Mesothelial cell of epicardium (in vitro differentiated cells): ENCODE results near the gene ITIH5. TPM values are rescaled to one million over a fixed set of nuclear protein-coding genes. Genes with fewer than 3 reads are reported as not detected.

Source experiments
- DNase-seq, 2 experiments: peaks; one replicate each; pipeline ENCODE4 v3.0.0; 2021; ENCODE audit warnings: low spot score in 2 of 2; ENCODE audit not compliant: unreplicated experiment in 2 of 2
- H3K27ac Mint-ChIP-seq: 2 replicates; pipeline ENCODE4 v1.8.0; 2021; ENCODE audit warnings: mixed read lengths
- H3K27me3 Mint-ChIP-seq: 2 replicates; pipeline ENCODE4 v1.8.0; 2021; ENCODE audit warnings: low read depth, mixed read lengths
- H3K36me3 Mint-ChIP-seq: 2 replicates; pipeline ENCODE4 v1.8.0; 2021; ENCODE audit warnings: mixed read lengths
- H3K4me1 Mint-ChIP-seq: 2 replicates; pipeline ENCODE4 v1.8.0; 2021; ENCODE audit warnings: mixed read lengths
- H3K4me3 Mint-ChIP-seq: 2 replicates; pipeline ENCODE4 v1.8.0; 2021; ENCODE audit warnings: mild to moderate bottlenecking, moderate library complexity, mixed read lengths
- H3K9me3 Mint-ChIP-seq: 2 replicates; pipeline ENCODE4 v1.8.0; 2021; ENCODE audit warnings: mixed read lengths
- CTCF ChIP-seq: fragments of 200-600 bp; sonication (generic); IDR thresholded peaks from one replicate; pipeline ENCODE4 v1.5.0; 2021; ENCODE audit warnings: antibody characterized with exemption; ENCODE audit not compliant: unreplicated experiment
- total RNA-seq: library from RNA; stranded (reverse); gene quantifications from 3 replicates; pipeline ENCODE4 v1.2.1, GENCODE V29; 2021

Gene ITIH5
- total RNA-seq, 1 donor from 2014 or later = 21.0 TPM

- no peaks in the 10 kb centered on the region for H3K36me3 Mint-ChIP-seq
- H3K27me3 Mint-ChIP-seq = peaks cover 15% of the 10 kb centered on the region
- DNase-seq = no peak
- H3K4me1 Mint-ChIP-seq = no peaks in the 10 kb centered on the region
- H3K9me3 Mint-ChIP-seq = peaks cover 26% of the 10 kb centered on the region
- H3K27ac Mint-ChIP-seq = no peak overlapping the region
- H3K4me3 Mint-ChIP-seq = no peak overlapping the region
- no peak for TF ChIP-seq CTCF
Measured at GRCh38 chr10:7513936-7514335, 152.8 kb downstream of the ITIH5 start.

DNA sequence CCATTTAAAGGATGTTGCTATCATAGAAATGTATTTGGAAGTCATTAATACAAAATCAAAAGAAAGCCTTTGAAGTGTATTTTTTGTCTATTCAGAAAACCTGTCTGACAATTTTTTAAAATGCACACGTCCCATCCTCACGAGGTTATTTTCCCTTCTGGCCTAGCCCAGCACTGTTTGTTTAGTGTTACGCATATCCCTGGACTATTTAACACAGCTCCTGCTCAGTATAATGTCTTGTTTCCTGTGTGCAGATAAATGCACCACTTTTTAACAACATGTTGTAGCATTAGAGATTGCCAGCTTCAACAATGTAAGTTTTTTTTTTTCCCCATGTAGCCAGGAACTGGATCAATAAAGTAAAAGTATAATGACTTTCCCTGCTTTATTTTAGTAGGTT lies 153.3 kb downstream of the ITIH5 start:
- TF ChIP-seq CTCF = no peak
- DNase-seq = no peak
- Mint-ChIP-seq H3K27me3 (peaks cover 15% of the 10 kb centered on the region), H3K9me3 (peaks cover 26% of the 10 kb centered on the region), H3K27ac (no peak overlapping the region), H3K4me1 (no peaks in the 10 kb centered on the region), H3K4me3 (no peak overlapping the region), H3K36me3 (no peaks in the 10 kb centered on the region)

GRCh38 chr10:7512487-7512886 lies 154.3 kb downstream of the ITIH5 start:
- no peak for DNase-seq
- no peaks in the 10 kb centered on the region for H3K4me1 Mint-ChIP-seq
- peaks cover 15% of the 10 kb centered on the region for H3K27me3 Mint-ChIP-seq
- peaks cover 26% of the 10 kb centered on the region for H3K9me3 Mint-ChIP-seq
- H3K4me3 Mint-ChIP-seq = no peak overlapping the region
- no peaks in the 10 kb centered on the region for H3K36me3 Mint-ChIP-seq
- no peak overlapping the region for H3K27ac Mint-ChIP-seq
- TF ChIP-seq CTCF = no peak

DNA sequence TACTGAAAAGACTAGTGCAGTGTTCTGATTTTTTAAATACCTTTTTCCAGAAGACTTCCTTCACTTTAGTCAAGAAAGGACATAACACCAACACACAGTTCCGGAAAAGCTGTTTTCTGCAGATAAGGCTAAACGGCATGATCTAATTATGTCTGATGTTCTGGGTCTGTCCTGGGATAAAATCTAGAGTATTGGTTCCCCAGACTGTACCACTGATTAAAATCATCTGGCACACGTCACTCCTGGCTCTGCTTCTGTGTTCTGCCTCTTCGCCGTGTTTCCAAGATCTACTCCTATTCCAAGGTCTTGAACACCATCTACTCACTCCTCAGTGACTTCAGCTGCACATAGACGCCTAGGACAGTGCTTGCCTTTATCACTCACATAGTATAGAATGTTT lies 155.2 kb downstream of the ITIH5 start:
- H3K4me3 Mint-ChIP-seq = no peak overlapping the region
- peaks cover 26% of the 10 kb centered on the region for H3K9me3 Mint-ChIP-seq
- H3K27me3 Mint-ChIP-seq = peaks cover 15% of the 10 kb centered on the region
- H3K36me3 Mint-ChIP-seq = no peaks in the 10 kb centered on the region
- no peak for TF ChIP-seq CTCF
- no peak overlapping the region for H3K27ac Mint-ChIP-seq
- no peak for DNase-seq
- H3K4me1 Mint-ChIP-seq = no peaks in the 10 kb centered on the region

Other genes starting within 250 kb of the ITIH5 start
- gene ITIH2, start 36.4 kb upstream of the ITIH5 start, total RNA-seq = not detected in 3 replicates
- 17.5 to 19.9 TPM (median 19.2 TPM) in 3 replicates for gene KIN, start 121.0 kb upstream of the ITIH5 start, total RNA-seq
- 178 to 186 TPM (median 184 TPM) in 3 replicates for gene ATP5F1C, start 121.2 kb upstream of the ITIH5 start, total RNA-seq
- gene TAF3, start 151.5 kb upstream of the ITIH5 start, total RNA-seq = 8.4 to 8.9 TPM (median 8.5 TPM) in 3 replicates